RWPE2 (cell line): ENCODE measurements around the gene TCF12.
A peak's percentile ranks its signal among the peaks of the same experiment; 100 is the strongest.

Experiments
- ATAC-seq: fragments of 200-7000 bp; cut with Tn5 transposase; 3 replicates; pipeline ENCODE4 v1.9.1; 2021; ENCODE audit warnings: low read depth
- DNase-seq: peaks from one replicate; pipeline ENCODE4 v3.0.0-alpha.2; 2020; ENCODE audit warnings: low spot score
- H3K27ac ChIP-seq: fragments of 450-650 bp; 2 replicates; pipeline ENCODE4 v1.5.1; 2017; ENCODE audit warnings: mild to moderate bottlenecking; ENCODE audit not compliant: poor library complexity, severe bottlenecking
- H3K27me3 ChIP-seq: fragments of 250-450 bp; sonication (Bioruptor Pico); 2 replicates; pipeline ENCODE4 v1.5.1; 2021; ENCODE audit warnings: mild to moderate bottlenecking, moderate library complexity; ENCODE audit not compliant: insufficient read depth, poor library complexity, severe bottlenecking
- H3K36me3 ChIP-seq: fragments of 250-450 bp; sonication (Bioruptor Pico); 2 replicates; pipeline ENCODE4 v1.5.1; 2020; ENCODE audit warnings: low read depth, mild to moderate bottlenecking, moderate library complexity
- H3K4me1 ChIP-seq: fragments of 250-450 bp; sonication (Bioruptor Pico); 2 replicates; pipeline ENCODE4 v1.5.1; 2021; ENCODE audit warnings: mild to moderate bottlenecking, moderate library complexity; ENCODE audit not compliant: insufficient read depth, poor library complexity, severe bottlenecking
- H3K4me3 ChIP-seq: fragments of 250-450 bp; sonication (Bioruptor Pico); 2 replicates; pipeline ENCODE4 v1.5.1; 2021; ENCODE audit warnings: mild to moderate bottlenecking, moderate library complexity; ENCODE audit not compliant: severe bottlenecking
- H3K9me3 ChIP-seq: fragments of 250-450 bp; sonication (Bioruptor Pico); 2 replicates; pipeline ENCODE4 v1.5.1; 2021; ENCODE audit warnings: mild to moderate bottlenecking, moderate library complexity; ENCODE audit not compliant: severe bottlenecking
- CTCF ChIP-seq: fragments of 450-650 bp; IDR thresholded peaks from one replicate; pipeline ENCODE4 v1.5.1; 2017; ENCODE audit warnings: mild to moderate bottlenecking, moderate library complexity; ENCODE audit not compliant: poor library complexity, severe bottlenecking

TCF12 gene

DNA sequence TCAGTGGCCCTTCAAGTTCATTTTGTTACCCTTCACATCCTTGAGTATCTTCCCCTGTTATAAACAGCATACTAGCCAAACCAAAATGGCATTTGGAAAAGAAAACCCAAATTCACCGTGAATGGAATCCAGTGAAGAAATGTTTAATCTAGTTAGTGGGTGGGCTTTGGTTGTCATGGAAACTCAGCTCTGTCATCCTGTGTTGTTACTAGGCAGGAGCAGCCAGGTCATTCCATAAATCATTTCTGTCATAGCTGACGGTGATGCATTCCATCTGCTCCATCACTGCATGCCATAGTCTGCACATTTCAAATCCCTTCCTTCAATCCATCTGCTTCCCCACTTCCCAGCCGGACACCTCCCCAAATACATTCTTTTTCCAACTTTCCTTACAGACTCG lies 317.4 kb downstream of the TCF12 start:
- DNase-seq: no peak
- Histone ChIP-seq H3K4me3 (no peak overlapping the region), H3K9me3 (no peaks in the 10 kb centered on the region)

GRCh38 chr15:57236561-57237300 lies 318.3 kb downstream of the TCF12 start:
- H3K4me1 ChIP-seq: no peaks in the 10 kb centered on the region
- no peaks in the 10 kb centered on the region for H3K27me3 ChIP-seq
- no peak for TF ChIP-seq CTCF
- H3K27ac ChIP-seq: no peak overlapping the region
- ATAC-seq (no peak), DNase-seq (no peak)
- H3K36me3 ChIP-seq: peaks cover 48% of the 10 kb centered on the region
- no peaks in the 10 kb centered on the region for H3K9me3 ChIP-seq
- H3K4me3 ChIP-seq: no peak overlapping the region

More for the DNA sequence above, 317.4 kb downstream of the TCF12 start:
- Histone ChIP-seq H3K27ac (no peak overlapping the region), H3K4me1 (no peaks in the 10 kb centered on the region), H3K27me3 (no peaks in the 10 kb centered on the region), H3K36me3 (peaks cover 51% of the 10 kb centered on the region)
- ATAC-seq: peak; percentile 66
- TF ChIP-seq CTCF: no peak

- no peaks in the 10 kb centered on the region for H3K9me3 ChIP-seq
- H3K4me1 ChIP-seq: no peaks in the 10 kb centered on the region
- ATAC-seq (no peak), DNase-seq (no peak)
- H3K27me3 ChIP-seq: no peaks in the 10 kb centered on the region
- no peak for TF ChIP-seq CTCF
- no peak overlapping the region for H3K4me3 ChIP-seq
- H3K27ac ChIP-seq: no peak overlapping the region
- H3K36me3 ChIP-seq: peaks cover 42% of the 10 kb centered on the region
Measured at GRCh38 chr15:57237301-57237642, 318.8 kb downstream of the TCF12 start.

- no peak for DNase-seq
- Histone ChIP-seq H3K4me3 (no peak overlapping the region), H3K27ac (no peak overlapping the region), H3K27me3 (no peaks in the 10 kb centered on the region), H3K4me1 (no peaks in the 10 kb centered on the region), H3K36me3 (peaks cover 39% of the 10 kb centered on the region), H3K9me3 (no peaks in the 10 kb centered on the region)
- ATAC-seq: no peak
- TF ChIP-seq CTCF: no peak
Measured at GRCh38 chr15:57237676-57238075, 319.2 kb downstream of the TCF12 start.

GRCh38 chr15:57245130-57245529 lies 326.7 kb downstream of the TCF12 start:
- ATAC-seq: no peak
- Histone ChIP-seq H3K4me3 (no peak overlapping the region), H3K4me1 (no peaks in the 10 kb centered on the region), H3K27ac (no peak overlapping the region), H3K36me3 (peaks cover 42% of the 10 kb centered on the region), H3K9me3 (no peaks in the 10 kb centered on the region), H3K27me3 (no peaks in the 10 kb centered on the region)
- TF ChIP-seq CTCF: no peak
- DNase-seq: no peak
